ENCODE measurements around the gene CYTH3. TPM values are rescaled to one million over a fixed set of nuclear protein-coding genes. Genes with fewer than 3 reads are reported as not detected.

The CYTH3 gene
- total and polyA plus RNA-seq, 10 donors: 2.5 to 28.1 (median 17.5) TPM

- no peak for DNase-seq
- Histone ChIP-seq H3K27ac (no peak overlapping the region), H3K4me1 (peaks cover 0 to 4% (median 0%) of the 10 kb centered on the region in 6 donors), H3K9me3 (peaks cover 0 to under 1% (median 0%) of the 10 kb centered on the region in 8 donors), H3K36me3 (peaks cover 0 to 98% (median 31%) of the 10 kb centered on the region in 6 donors), H3K27me3 (replicated peaks in 1 of 7) (no peaks in the 10 kb centered on the region), H3K4me3 (no peak overlapping the region)
- TF ChIP-seq CTCF (IDR thresholded peaks at IDR 0.05 in 8 of 11, conservative IDR thresholded peaks at IDR 0.05 in 3 of 11) (no peak), POLR2AphosphoS5 (IDR thresholded peaks at IDR 0.05) (no peak), POLR2A (IDR thresholded peaks at IDR 0.05) (no peak)
- intact Hi-C loops (cut with DNase I; ENCODE audit: low total_unique reads): no loop called here
- 60 to 90% (median 69%) methylated on average over 1 of the region's 1 CpG for WGBS, 5 donors
Observed at GRCh38 chr7:6127110-6127490, 145.3 kb downstream of the CYTH3 start.

GRCh38 chr7:6123843-6124242 is 148.6 kb downstream of the CYTH3 start:
- Histone ChIP-seq H3K4me1 (peaks cover 0 to 4% (median 0%) of the 10 kb centered on the region in 6 donors), H3K9me3 (peaks cover 0 to 20% (median 17%) of the 10 kb centered on the region in 8 donors), H3K36me3 (peaks cover 0 to 98% (median 57%) of the 10 kb centered on the region in 6 donors), H3K4me3 (no peak overlapping the region), H3K27ac (no peak overlapping the region), H3K27me3 (replicated peaks in 1 of 7) (no peaks in the 10 kb centered on the region)
- TF ChIP-seq POLR2A (IDR thresholded peaks at IDR 0.05): no peak
- TF ChIP-seq CTCF (IDR thresholded peaks at IDR 0.05 in 8 of 11, conservative IDR thresholded peaks at IDR 0.05 in 3 of 11): no peak
- no peak for TF ChIP-seq POLR2AphosphoS5 (IDR thresholded peaks at IDR 0.05)
- WGBS, 5 donors: 94 to 99% (median 97%) methylated on average over 8 of the region's 8 CpGs
- no peak for DNase-seq
- intact Hi-C loops (cut with DNase I; ENCODE audit: low total_unique reads): no loop called here

- no peak for TF ChIP-seq POLR2AphosphoS5 (IDR thresholded peaks at IDR 0.05)
- no peak for TF ChIP-seq CTCF (IDR thresholded peaks at IDR 0.05 in 8 of 11, conservative IDR thresholded peaks at IDR 0.05 in 3 of 11)
- TF ChIP-seq POLR2A (IDR thresholded peaks at IDR 0.05): no peak
- 49 to 99% (median 76%) methylated on average over 2 of the region's 2 CpGs for WGBS, 5 donors
- intact Hi-C loops (cut with DNase I; ENCODE audit: low total_unique reads): no loop called here
- DNase-seq: no peak
- H3K27ac ChIP-seq: no peak overlapping the region
- H3K27me3 ChIP-seq (replicated peaks in 1 of 7): no peaks in the 10 kb centered on the region
- H3K4me1 ChIP-seq: no peaks in the 10 kb centered on the region
- H3K36me3 ChIP-seq: peaks cover 0 to 98% (median 64%) of the 10 kb centered on the region in 6 donors
- H3K9me3 ChIP-seq: peaks cover 0 to 20% (median 17%) of the 10 kb centered on the region in 8 donors
- H3K4me3 ChIP-seq: no peak overlapping the region
Observed at GRCh38 chr7:6121141-6121540, 151.3 kb downstream of the CYTH3 start.

- WGBS, 5 donors: 74 to 86% (median 80%) methylated on average over 2 of the region's 2 CpGs
- peaks cover 0 to 98% (median 75%) of the 10 kb centered on the region in 6 donors for H3K36me3 ChIP-seq
- no peak overlapping the region for H3K4me3 ChIP-seq
- H3K9me3 ChIP-seq: peaks cover 0 to 20% (median 17%) of the 10 kb centered on the region in 8 donors
- H3K4me1 ChIP-seq: no peaks in the 10 kb centered on the region
- intact Hi-C loops (cut with DNase I; ENCODE audit: low total_unique reads): no loop called here
- H3K27me3 ChIP-seq (replicated peaks in 1 of 7): no peaks in the 10 kb centered on the region
- no peak for DNase-seq
- TF ChIP-seq CTCF (IDR thresholded peaks at IDR 0.05 in 8 of 11, conservative IDR thresholded peaks at IDR 0.05 in 3 of 11) (no peak), POLR2A (IDR thresholded peaks at IDR 0.05) (no peak), POLR2AphosphoS5 (IDR thresholded peaks at IDR 0.05) (no peak)
- H3K27ac ChIP-seq: no peak overlapping the region
Observed at GRCh38 chr7:6117533-6117932, 154.9 kb downstream of the CYTH3 start.

All from spleen (tissue), 11 donors.